Measurements from ENCODE around the gene PCCA. TPM values are rescaled to one million over a fixed set of nuclear protein-coding genes. Genes with fewer than 3 reads are reported as not detected.
"Not testable (repeated sequence)": the region's sequence is repeated elsewhere in the genome, so short reads cannot be mapped to it uniquely, and the experiment has no call there.

Gene PCCA
- total RNA-seq, 4 donors from 2014 or later: 21.2 to 40.9 (median 31.6) TPM

- WGBS: 84% methylated on average over 3 of the region's 3 CpGs
- Histone ChIP-seq H3K9me3 (no peaks in the 10 kb centered on the region), H3K4me1 (no peaks in the 10 kb centered on the region), H3K36me3 (no peaks in the 10 kb centered on the region), H3K27me3 (no peaks in the 10 kb centered on the region), H3K4me3 (no peak overlapping the region), H3K27ac (no peak overlapping the region)
- no peak for TF ChIP-seq POLR2AphosphoS5 (IDR thresholded peaks at IDR 0.05)
- TF ChIP-seq EP300 (IDR thresholded peaks at IDR 0.05): no peak
- TF ChIP-seq CTCF (IDR thresholded peaks at IDR 0.05): no peak
- TF ChIP-seq POLR2A (IDR thresholded peaks at IDR 0.05): no peak
- DNase-seq (ENCODE audit: low spot score in 2 of 2): no peak
Observed at GRCh38 chr13:100365680-100366079, 276.8 kb downstream of the PCCA start.

GRCh38 chr13:100378533-100378932 is 289.6 kb downstream of the PCCA start:
- H3K4me3 ChIP-seq: no peak overlapping the region
- H3K27ac ChIP-seq: no peak overlapping the region
- no peak for DNase-seq (ENCODE audit: low spot score in 2 of 2)
- H3K36me3 ChIP-seq: peaks cover 26% of the 10 kb centered on the region
- no peak for TF ChIP-seq CTCF (IDR thresholded peaks at IDR 0.05)
- peaks cover 21% of the 10 kb centered on the region for H3K9me3 ChIP-seq
- no peaks in the 10 kb centered on the region for H3K27me3 ChIP-seq
- H3K4me1 ChIP-seq: no peaks in the 10 kb centered on the region

GRCh38 chr13:100381595-100382224 is 292.8 kb downstream of the PCCA start:
- no peaks in the 10 kb centered on the region for H3K4me1 ChIP-seq
- H3K4me3 ChIP-seq: no peak overlapping the region
- WGBS: 91% methylated on average over 15 of the region's 16 CpGs
- peaks cover 9% of the 10 kb centered on the region for H3K36me3 ChIP-seq
- no peak overlapping the region for H3K27ac ChIP-seq
- H3K27me3 ChIP-seq: no peaks in the 10 kb centered on the region
- no peak for DNase-seq (ENCODE audit: low spot score in 2 of 2)
- no peak for TF ChIP-seq EP300 (IDR thresholded peaks at IDR 0.05)
- no peak for TF ChIP-seq CTCF (IDR thresholded peaks at IDR 0.05)
- no peak for TF ChIP-seq POLR2AphosphoS5 (IDR thresholded peaks at IDR 0.05)
- TF ChIP-seq POLR2A (IDR thresholded peaks at IDR 0.05): no peak
- H3K9me3 ChIP-seq: peaks cover 9% of the 10 kb centered on the region

- no peaks in the 10 kb centered on the region for H3K27me3 ChIP-seq
- H3K4me1 ChIP-seq: no peaks in the 10 kb centered on the region
- TF ChIP-seq POLR2A (IDR thresholded peaks at IDR 0.05): no peak
- TF ChIP-seq POLR2AphosphoS5 (IDR thresholded peaks at IDR 0.05): no peak
- no peak for TF ChIP-seq EP300 (IDR thresholded peaks at IDR 0.05)
- TF ChIP-seq CTCF (IDR thresholded peaks at IDR 0.05): no peak
- H3K9me3 ChIP-seq: peaks cover 6% of the 10 kb centered on the region
- H3K27ac ChIP-seq: no peak overlapping the region
- peaks cover 13% of the 10 kb centered on the region for H3K36me3 ChIP-seq
- DNase-seq (ENCODE audit: low spot score in 2 of 2): no peak
- H3K4me3 ChIP-seq: no peak overlapping the region
Observed at GRCh38 chr13:100382785-100383184, 293.9 kb downstream of the PCCA start.

GRCh38 chr13:100387416-100387815 is 298.5 kb downstream of the PCCA start:
- no peak for DNase-seq (ENCODE audit: low spot score in 2 of 2)
- Histone ChIP-seq H3K36me3 (peaks cover 10% of the 10 kb centered on the region), H3K4me3 (no peak overlapping the region), H3K4me1 (peaks cover 1% of the 10 kb centered on the region), H3K27ac (no peak overlapping the region), H3K27me3 (no peaks in the 10 kb centered on the region), H3K9me3 (no peaks in the 10 kb centered on the region)
- no peak for TF ChIP-seq CTCF (IDR thresholded peaks at IDR 0.05)
- TF ChIP-seq POLR2A (IDR thresholded peaks at IDR 0.05): no peak
- no peak for TF ChIP-seq EP300 (IDR thresholded peaks at IDR 0.05)
- WGBS: 96% methylated on average over 3 of the region's 3 CpGs

GRCh38 chr13:100388150-100388549 is 299.3 kb downstream of the PCCA start:
- H3K27me3 ChIP-seq: not testable (repeated sequence)
- 92% methylated on average over 5 of the region's 5 CpGs for WGBS

More at GRCh38 chr13:100388150-100388549, 299.3 kb downstream of the PCCA start:
- H3K9me3 ChIP-seq; H3K4me1 ChIP-seq; H3K4me3 ChIP-seq; H3K27ac ChIP-seq; DNase-seq (ENCODE audit: low spot score in 2 of 2): not testable (repeated sequence)
- H3K36me3 ChIP-seq: peaks cover 10% of the 10 kb centered on the region

Measured in suprapubic skin (tissue), 4 donors.